HepG2 (cell line): ENCODE measurements around the gene SPANXD. TPM values are rescaled to one million over a fixed set of nuclear protein-coding genes. Genes with fewer than 3 reads are reported as not detected.

Experiments
- TRIM24 ChIP-seq: sonication (generic); formaldehyde crosslinking; IDR thresholded peaks from 2 replicates; pipeline ENCODE4 v1.8.0; 2022; ENCODE audit warnings: mild to moderate bottlenecking, missing genetic modification reagents
- polyA plus RNA-seq, 8 experiments: library from polyadenylated mRNA; depleted of rRNA in 3 of 8; stranded (reverse) in 7 of 8; unstranded in 1 of 8; fragments of >200 nt; fragmentation: Illumina TruSeq in 4 of 8; extraction: Trizol in 4 of 8; gene quantifications; 2 replicates each; pipeline versions ENCODE4 v1.2.1 to v1.2.3, GENCODE V29; 2011 to 2016; ENCODE audit warnings: low read depth in 4 of 8, missing spikeins in 1 of 8, mixed read lengths in 1 of 8; ENCODE audit not compliant: insufficient read depth in 1 of 8
- total RNA-seq, 5 experiments: library from RNA; depleted of rRNA; stranded (reverse); fragments of >200 nt; fragmentation: Illumina TruSeq; extraction: Trizol; gene quantifications; 2 replicates each; pipeline ENCODE4 v1.2.3, GENCODE V29; 2016; ENCODE audit warnings: low read depth in 1 of 5
- TF ChIP-seq, protein P1 (sequence below): sonication (generic); formaldehyde crosslinking; IDR thresholded peaks from 2 replicates; pipeline ENCODE4 v1.5.0; 2020; ENCODE audit warnings: mild to moderate bottlenecking, missing genetic modification reagents

SPANXD gene
- total and polyA plus RNA-seq, 2 of the 13 experiments (the other 11 are each of a cell fraction or from before 2014, with no cell fraction given) = not detected

- no peak for TF ChIP-seq TRIM24 (CRISPR knock-in tag)
- TF ChIP-seq, protein P1, sequence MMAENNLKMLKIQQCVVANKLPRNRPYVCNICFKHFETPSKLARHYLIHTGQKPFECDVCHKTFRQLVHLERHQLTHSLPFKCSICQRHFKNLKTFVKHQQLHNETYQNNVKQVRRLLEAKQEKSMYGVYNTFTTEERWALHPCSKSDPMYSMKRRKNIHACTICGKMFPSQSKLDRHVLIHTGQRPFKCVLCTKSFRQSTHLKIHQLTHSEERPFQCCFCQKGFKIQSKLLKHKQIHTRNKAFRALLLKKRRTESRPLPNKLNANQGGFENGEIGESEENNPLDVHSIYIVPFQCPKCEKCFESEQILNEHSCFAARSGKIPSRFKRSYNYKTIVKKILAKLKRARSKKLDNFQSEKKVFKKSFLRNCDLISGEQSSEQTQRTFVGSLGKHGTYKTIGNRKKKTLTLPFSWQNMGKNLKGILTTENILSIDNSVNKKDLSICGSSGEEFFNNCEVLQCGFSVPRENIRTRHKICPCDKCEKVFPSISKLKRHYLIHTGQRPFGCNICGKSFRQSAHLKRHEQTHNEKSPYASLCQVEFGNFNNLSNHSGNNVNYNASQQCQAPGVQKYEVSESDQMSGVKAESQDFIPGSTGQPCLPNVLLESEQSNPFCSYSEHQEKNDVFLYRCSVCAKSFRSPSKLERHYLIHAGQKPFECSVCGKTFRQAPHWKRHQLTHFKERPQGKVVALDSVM (CRISPR knock-in tag) = no peak
Measured at GRCh38 chrX:141652286-141652685, 46.3 kb downstream of the SPANXD start (continued).

Other genes starting within 250 kb of the SPANXD start
- not detected in 2 replicates for gene SPANXA1, start 114.0 kb downstream of the SPANXD start, total RNA-seq (2016; rRNA removed; fragmentation: Illumina TruSeq; extraction: Trizol)
- not detected in 2 replicates for gene SPANXA1, start 114.0 kb downstream of the SPANXD start, polyA plus RNA-seq (2011; rRNA removed)
- gene SPANXA2, start 109.0 kb downstream of the SPANXD start, total RNA-seq (2016; rRNA removed; fragmentation: Illumina TruSeq; extraction: Trizol) = not detected in 2 replicates
- not detected in 2 replicates for gene SPANXA2, start 109.0 kb downstream of the SPANXD start, polyA plus RNA-seq (2011; rRNA removed)
- not detected in 2 replicates for gene MAGEC3, start 139.6 kb upstream of the SPANXD start, total RNA-seq (2016; rRNA removed; fragmentation: Illumina TruSeq; extraction: Trizol)
- gene MAGEC3, start 139.6 kb upstream of the SPANXD start, polyA plus RNA-seq (2011; rRNA removed) = not detected in 2 replicates
- gene MAGEC1, start 205.2 kb upstream of the SPANXD start, total RNA-seq (2016; rRNA removed; fragmentation: Illumina TruSeq; extraction: Trizol) = not detected in 2 replicates
- gene MAGEC1, start 205.2 kb upstream of the SPANXD start, polyA plus RNA-seq (2011; rRNA removed) = not detected in 2 replicates